Gastroesophageal sphincter (tissue), 3 donors: ENCODE results near the gene MATN1.

Experiments used
- EP300 ChIP-seq: sonication (generic); formaldehyde crosslinking; IDR thresholded peaks from one replicate; pipeline ENCODE4 v1.6.1; 2017; ENCODE audit warnings: antibody characterized with exemption, mild to moderate bottlenecking
- POLR2A ChIP-seq, 2 donors: fragments of 450-650 bp; IDR thresholded peaks; one replicate each; pipeline ENCODE4 v1.6.1; 2017; ENCODE audit warnings: antibody characterized with exemption in 2 of 2, mild to moderate bottlenecking in 2 of 2, moderate library complexity in 1 of 2
- POLR2AphosphoS5 ChIP-seq: sonication (generic); formaldehyde crosslinking; IDR thresholded peaks from one replicate; pipeline ENCODE4 v1.6.1; 2017; ENCODE audit warnings: antibody characterized with exemption
- TF ChIP-seq, protein P1 (sequence below), 4 experiments: fragments of 200-600 bp in 2 of 4; fragments of 450-650 bp in 2 of 4; sonication (generic) in 1 of 4; IDR thresholded peaks; one replicate each; pipeline ENCODE4 v1.5.1; 2017 to 2019; ENCODE audit warnings: antibody characterized with exemption in 4 of 4, mild to moderate bottlenecking in 2 of 4, moderate library complexity in 2 of 4

DNA sequence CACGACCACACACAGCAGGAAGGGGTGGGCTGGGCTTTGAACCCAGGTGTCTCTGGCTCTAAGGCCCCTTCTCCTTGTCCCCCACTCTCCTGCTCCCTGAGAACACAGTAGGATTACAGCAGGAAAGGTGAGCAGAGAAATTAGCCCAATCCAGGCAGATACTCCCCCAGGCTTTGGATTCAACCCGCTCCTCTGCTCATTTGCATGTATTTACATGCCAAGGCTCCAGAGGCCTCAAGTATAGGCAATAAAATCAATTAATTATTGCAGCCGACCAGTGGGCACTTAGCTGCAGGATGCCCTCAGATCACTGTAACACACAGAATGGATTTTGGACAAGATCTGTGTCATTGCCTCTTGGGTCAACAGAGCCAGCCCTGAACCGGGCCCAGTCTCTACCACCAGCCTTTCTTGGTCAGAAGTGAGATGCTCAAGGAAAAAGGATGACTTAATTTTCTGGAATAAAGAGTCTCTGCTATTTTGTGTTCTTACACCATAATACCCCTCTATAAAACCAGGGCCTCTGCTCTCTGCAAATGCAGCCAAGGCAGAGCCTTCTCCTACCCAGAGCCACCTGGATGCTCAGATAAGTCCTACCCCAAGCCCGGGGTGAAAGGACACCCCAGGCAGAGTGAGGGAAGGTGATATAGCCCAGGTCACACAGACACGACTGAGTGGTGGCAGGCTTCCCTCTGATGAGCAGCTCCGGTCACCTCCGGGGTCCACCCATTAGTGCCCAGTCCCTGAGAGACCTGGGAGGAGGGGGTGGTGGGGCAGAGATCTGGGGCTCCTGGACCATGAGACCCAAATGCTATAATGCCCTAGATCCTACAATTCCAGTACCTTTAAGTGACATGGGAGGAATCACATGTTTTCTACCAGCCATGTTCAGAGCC lies 28.9 kb downstream of the MATN1 start:
- TF ChIP-seq POLR2A (IDR thresholded peaks at IDR 0.05) (no peak), POLR2AphosphoS5 (no peak), EP300 (no peak)
- TF ChIP-seq, protein P1, sequence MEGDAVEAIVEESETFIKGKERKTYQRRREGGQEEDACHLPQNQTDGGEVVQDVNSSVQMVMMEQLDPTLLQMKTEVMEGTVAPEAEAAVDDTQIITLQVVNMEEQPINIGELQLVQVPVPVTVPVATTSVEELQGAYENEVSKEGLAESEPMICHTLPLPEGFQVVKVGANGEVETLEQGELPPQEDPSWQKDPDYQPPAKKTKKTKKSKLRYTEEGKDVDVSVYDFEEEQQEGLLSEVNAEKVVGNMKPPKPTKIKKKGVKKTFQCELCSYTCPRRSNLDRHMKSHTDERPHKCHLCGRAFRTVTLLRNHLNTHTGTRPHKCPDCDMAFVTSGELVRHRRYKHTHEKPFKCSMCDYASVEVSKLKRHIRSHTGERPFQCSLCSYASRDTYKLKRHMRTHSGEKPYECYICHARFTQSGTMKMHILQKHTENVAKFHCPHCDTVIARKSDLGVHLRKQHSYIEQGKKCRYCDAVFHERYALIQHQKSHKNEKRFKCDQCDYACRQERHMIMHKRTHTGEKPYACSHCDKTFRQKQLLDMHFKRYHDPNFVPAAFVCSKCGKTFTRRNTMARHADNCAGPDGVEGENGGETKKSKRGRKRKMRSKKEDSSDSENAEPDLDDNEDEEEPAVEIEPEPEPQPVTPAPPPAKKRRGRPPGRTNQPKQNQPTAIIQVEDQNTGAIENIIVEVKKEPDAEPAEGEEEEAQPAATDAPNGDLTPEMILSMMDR (IDR thresholded peaks at IDR 0.05) = no peak
